Activated CD4-positive, alpha-beta T cell treated with anti-CD3 and anti-CD28 coated beads for 36 hours (primary cell): ENCODE results near the gene GRHPR. TPM values are rescaled to one million over a fixed set of nuclear protein-coding genes. Genes with fewer than 3 reads are reported as not detected.
A peak's percentile ranks its signal among the peaks of the same experiment; 100 is the strongest.

Source experiments
- ATAC-seq: fragments of 200-7000 bp; cut with Tn5 transposase; one replicate; pipeline ENCODE4 v1.10.0; 2021; ENCODE audit warnings: mild to moderate bottlenecking, moderate library complexity
- CTCF ChIA-PET: fragments of 350-600 bp; sonication (Branson Sonifier 250); formaldehyde crosslinking; loops from one replicate; lab custom pipeline; 2021; ENCODE audit warnings: antibody characterized with exemption; lab: Charles Lee
- POLR2A ChIA-PET: fragments of 350-600 bp; sonication (Branson Sonifier 250); formaldehyde crosslinking; loops from one replicate; lab custom pipeline; 2021; ENCODE audit warnings: antibody characterized with exemption, inconsistent platforms; lab: Charles Lee
- DNase-seq: peaks from one replicate; pipeline ENCODE4 v3.0.0-alpha.2; 2020
- H3K27ac Mint-ChIP-seq: one replicate; pipeline ENCODE4 v1.8.0; 2021; ENCODE audit warnings: mixed read lengths
- H3K27me3 Mint-ChIP-seq: one replicate; pipeline ENCODE4 v1.8.0; 2021; ENCODE audit warnings: mixed read lengths
- H3K36me3 Mint-ChIP-seq: one replicate; pipeline ENCODE4 v1.8.0; 2021; ENCODE audit warnings: low read depth, mixed read lengths
- H3K4me1 Mint-ChIP-seq: one replicate; pipeline ENCODE4 v1.8.0; 2021; ENCODE audit warnings: mixed read lengths
- H3K4me3 Mint-ChIP-seq: one replicate; pipeline ENCODE4 v1.8.0; 2021; ENCODE audit warnings: mild to moderate bottlenecking, moderate library complexity, mixed read lengths
- H3K9me3 Mint-ChIP-seq: one replicate; pipeline ENCODE4 v1.8.0; 2021; ENCODE audit warnings: low read depth, mixed read lengths
- intact Hi-C, 2 experiments: fragments of 100-400 bp; cut with DNase I in 1 of 2; cut with micrococcal nuclease in 1 of 2; formaldehyde crosslinking; loops; one replicate each; pipeline versions ENCODE4 v1.14.2 to v1.15.1; 2022 to 2024; cut with DNase I, micrococcal nuclease
- total RNA-seq, 2 experiments: library from RNA; stranded (reverse); gene quantifications; one replicate each; pipeline ENCODE4 v1.2.3, GENCODE V29; 2021

GRHPR gene
- total RNA-seq, 2 experiments from 2014 or later: 69.1 to 74.4 TPM

- ATAC-seq: no peak
- POLR2A ChIA-PET: interaction anchor here (0.9 kb wide), 1 partner anchor 15 kb away, joined by 3 read pairs; the partner anchor contains the start of gene ZBTB5
Observed at GRCh38 chr9:37449862-37450632, 27.6 kb downstream of the GRHPR start.

GRCh38 chr9:37451628-37452027, 29.1 kb downstream of the GRHPR start:
- Mint-ChIP-seq H3K27me3 (no peaks in the 10 kb centered on the region), H3K36me3 (peaks cover 17% of the 10 kb centered on the region), H3K9me3 (no peaks in the 10 kb centered on the region), H3K27ac (no peak overlapping the region), H3K4me3 (no peak overlapping the region), H3K4me1 (peaks cover 27% of the 10 kb centered on the region)
- ChIA-PET POLR2A (no interaction called here), CTCF (interaction anchor here (0.6 kb wide), 2 partner anchors 106 to 479 kb away, joined by 3 to 5 read pairs; no protein-coding TSS in a partner anchor)
- ATAC-seq (no peak), DNase-seq (no peak)
- intact Hi-C loops: no loop called here

More at GRCh38 chr9:37449862-37450632, 27.6 kb downstream of the GRHPR start:
- Mint-ChIP-seq H3K4me3 (no peak overlapping the region), H3K9me3 (no peaks in the 10 kb centered on the region), H3K27me3 (no peaks in the 10 kb centered on the region), H3K4me1 (peaks cover 21% of the 10 kb centered on the region), H3K27ac (no peak overlapping the region), H3K36me3 (peaks cover 17% of the 10 kb centered on the region)
- no peak for DNase-seq
- intact Hi-C loops: no loop called here
- CTCF ChIA-PET: interaction anchor here (0.8 kb wide), 1 partner anchor 25 kb away, joined by 3 read pairs; no protein-coding TSS in a partner anchor

GRCh38 chr9:37452611-37453010, 30.1 kb downstream of the GRHPR start:
- Mint-ChIP-seq H3K4me1 (peaks cover 31% of the 10 kb centered on the region), H3K27me3 (no peaks in the 10 kb centered on the region), H3K27ac (no peak overlapping the region), H3K9me3 (no peaks in the 10 kb centered on the region), H3K4me3 (no peak overlapping the region), H3K36me3 (peaks cover 14% of the 10 kb centered on the region)
- intact Hi-C loops: no loop called here
- ATAC-seq (no peak), DNase-seq (no peak)
- POLR2A ChIA-PET: interaction anchor here (0.6 kb wide), 1 partner anchor 1117 kb away, joined by 3 read pairs; no protein-coding TSS in a partner anchor
- CTCF ChIA-PET: no interaction called here

GRCh38 chr9:37453827-37454226, 31.3 kb downstream of the GRHPR start:
- ChIA-PET POLR2A (no interaction called here), CTCF (interaction anchor here (1.9 kb wide), 1 partner anchor 31 kb away, joined by 5 read pairs; the partner anchor contains the start of gene GRHPR)
- H3K36me3 Mint-ChIP-seq: peaks cover 14% of the 10 kb centered on the region
- H3K27ac Mint-ChIP-seq: peak overlapping the region; percentile 44
- no peak for DNase-seq
- ATAC-seq: no peak
- H3K4me3 Mint-ChIP-seq: no peak overlapping the region
- intact Hi-C loops: no loop called here
- no peaks in the 10 kb centered on the region for H3K27me3 Mint-ChIP-seq
- H3K4me1 Mint-ChIP-seq: peaks cover 34% of the 10 kb centered on the region
- no peaks in the 10 kb centered on the region for H3K9me3 Mint-ChIP-seq

- CTCF ChIA-PET: interaction anchor here (1.9 kb wide), 1 partner anchor 32 kb away, joined by 5 read pairs; the partner anchor contains the start of gene GRHPR
- peaks cover 34% of the 10 kb centered on the region for H3K4me1 Mint-ChIP-seq
- H3K27ac Mint-ChIP-seq: peak overlapping the region; percentile 44
- POLR2A ChIA-PET: no interaction called here
- no peaks in the 10 kb centered on the region for H3K27me3 Mint-ChIP-seq
- intact Hi-C loops: no loop called here
- H3K9me3 Mint-ChIP-seq: no peaks in the 10 kb centered on the region
- peaks cover 14% of the 10 kb centered on the region for H3K36me3 Mint-ChIP-seq
- H3K4me3 Mint-ChIP-seq: no peak overlapping the region
- DNase-seq: no peak
- no peak for ATAC-seq
Observed at GRCh38 chr9:37454238-37454637, 31.7 kb downstream of the GRHPR start.

- no peak overlapping the region for H3K27ac Mint-ChIP-seq
- H3K4me1 Mint-ChIP-seq: peaks cover 37% of the 10 kb centered on the region
- POLR2A ChIA-PET: no interaction called here
- CTCF ChIA-PET: no interaction called here
- no peaks in the 10 kb centered on the region for H3K9me3 Mint-ChIP-seq
- ATAC-seq: no peak
- H3K36me3 Mint-ChIP-seq: peaks cover 3% of the 10 kb centered on the region
- intact Hi-C loops: no loop called here
- no peak for DNase-seq
- no peak overlapping the region for H3K4me3 Mint-ChIP-seq
- H3K27me3 Mint-ChIP-seq: no peaks in the 10 kb centered on the region
Observed at GRCh38 chr9:37455884-37456647, 33.6 kb downstream of the GRHPR start.

- H3K27ac Mint-ChIP-seq: no peak overlapping the region
- intact Hi-C loops: no loop called here
- H3K9me3 Mint-ChIP-seq: no peaks in the 10 kb centered on the region
- no peaks in the 10 kb centered on the region for H3K36me3 Mint-ChIP-seq
- DNase-seq (no peak), ATAC-seq (no peak)
- H3K4me1 Mint-ChIP-seq: peaks cover 33% of the 10 kb centered on the region
- H3K27me3 Mint-ChIP-seq: no peaks in the 10 kb centered on the region
- H3K4me3 Mint-ChIP-seq: no peak overlapping the region
- CTCF ChIA-PET: no interaction called here
- POLR2A ChIA-PET: no interaction called here
Observed at GRCh38 chr9:37456817-37457216, 34.3 kb downstream of the GRHPR start.

- DNase-seq (no peak), ATAC-seq (no peak)
- Mint-ChIP-seq H3K4me1 (peaks cover 32% of the 10 kb centered on the region), H3K4me3 (peak overlapping the region; percentile 97), H3K36me3 (peaks cover 16% of the 10 kb centered on the region), H3K27ac (peak overlapping the region; percentile 96), H3K27me3 (no peaks in the 10 kb centered on the region), H3K9me3 (no peaks in the 10 kb centered on the region)
- POLR2A ChIA-PET: interaction anchor here (1.1 kb wide), 1 partner anchor 42 kb away, joined by 3 read pairs; the partner anchor contains the start of gene GRHPR
- intact Hi-C loops: loop anchor here (2.0 to 10.0 kb wide), 3 partner anchors 49 to 1649 kb away; partner anchors contain the start of genes HINT2 (in 1 of the 2), SHB (in 1 of the 2) and SPAG8 (in 1 of the 2)
- CTCF ChIA-PET: interaction anchor here (0.7 kb wide), 2 partner anchors 22 to 154 kb away, joined by 3 read pairs; partner anchors contain the start of gene POLR1E
Observed at GRCh38 chr9:37464006-37464405, 41.5 kb downstream of the GRHPR start.

GRCh38 chr9:37464426-37465248, 42.1 kb downstream of the GRHPR start:
- ATAC-seq (peak; percentile 43), DNase-seq (peak; percentile 79)
- H3K4me1 Mint-ChIP-seq: peaks cover 30% of the 10 kb centered on the region
- H3K27me3 Mint-ChIP-seq: no peaks in the 10 kb centered on the region
- CTCF ChIA-PET: interaction anchor here (0.7 to 2.5 kb wide), 3 partner anchors 16 to 155 kb away, joined by 3 to 15 read pairs (median 3); partner anchors contain the start of gene POLR1E
- H3K9me3 Mint-ChIP-seq: no peaks in the 10 kb centered on the region
- POLR2A ChIA-PET: interaction anchor here (0.7 to 2.1 kb wide), 5 partner anchors 12 to 42 kb away, joined by 3 to 13 read pairs (median 3); partner anchors contain the start of genes GRHPR and POLR1E
- peak overlapping the region; percentile 97 for H3K4me3 Mint-ChIP-seq
- intact Hi-C loops: loop anchor here (1.0 to 10.0 kb wide), 14 partner anchors 21 to 1650 kb away; partner anchors contain the start of genes GRHPR (in 2 of the 2), POLR1E (in 2 of the 2), TOMM5 (in 2 of the 2) and DCAF10 (in 1 of the 2)
- H3K27ac Mint-ChIP-seq: peak overlapping the region; percentile 96
- H3K36me3 Mint-ChIP-seq: peaks cover 16% of the 10 kb centered on the region
